Stimulated activated CD8-positive, alpha-beta memory T cell treated with anti-CD3 and anti-CD28 coated beads, Interleukin-2, amount 100 ng/mL, for 48 hours (primary cell): ENCODE results near the gene HOXC12.

Source experiments
- DNase-seq, 2 donors: peaks; one replicate each; pipeline ENCODE4 v3.0.0-alpha.2; 2020; ENCODE audit warnings: low read depth in 2 of 2

Gene HOXC12

GRCh38 chr12:54007538-54008259, 53.0 kb downstream of the HOXC12 start:
- no peak for DNase-seq

- no peak for DNase-seq
Measured at GRCh38 chr12:54008260-54008552, 53.5 kb downstream of the HOXC12 start.
